Peyer's patch (tissue), 4 donors: ENCODE results near the gene PACRG. TPM values are rescaled to one million over a fixed set of nuclear protein-coding genes. Genes with fewer than 3 reads are reported as not detected.

Experiments used
- DNase-seq, 3 donors: peaks; one replicate each; pipeline ENCODE4 v3.0.0-alpha.2; 2017 to 2019
- H3K27ac ChIP-seq, 4 donors: fragments of 200-600 bp; sonication (generic); one replicate each; pipeline ENCODE4 v1.5.1; 2016 to 2019
- H3K27me3 ChIP-seq, 2 donors: fragments of 200-600 bp; sonication (generic); one replicate each; pipeline ENCODE4 v1.5.1; 2019
- H3K36me3 ChIP-seq, 3 donors: fragments of 200-600 bp; sonication (generic); one replicate each; pipeline ENCODE4 v1.5.1; 2016 to 2019
- H3K4me1 ChIP-seq, 4 donors: fragments of 200-600 bp; sonication (generic); one replicate each; pipeline ENCODE4 v1.5.1; 2016 to 2019
- H3K4me3 ChIP-seq, 4 donors: fragments of 200-600 bp; sonication (generic); 1 replicate in 3 of 4; 2 replicates in 1 of 4; pipeline ENCODE4 v1.5.1; 2016 to 2019; ENCODE audit warnings: mild to moderate bottlenecking in 1 of 4
- H3K9me3 ChIP-seq, 4 donors: fragments of 200-600 bp; sonication (generic); one replicate each; pipeline ENCODE4 v1.5.1; 2016 to 2019; ENCODE audit warnings: mild to moderate bottlenecking in 1 of 4
- POLR2A ChIP-seq, 2 donors: fragments of 450-650 bp; IDR thresholded peaks; one replicate each; pipeline ENCODE4 v1.5.1; 2017; ENCODE audit warnings: antibody characterized with exemption in 2 of 2, mild to moderate bottlenecking in 2 of 2, moderate library complexity in 2 of 2
- total RNA-seq, 4 donors: library from RNA; depleted of rRNA; stranded (reverse); fragments of >200 nt; gene quantifications; one replicate each; pipeline ENCODE4 v1.1.0, GENCODE V29; 2016
- TF ChIP-seq, protein P1 (sequence below), 6 experiments: fragments of 450-650 bp in 4 of 6; fragments of 200-600 bp in 2 of 6; sonication (generic) in 1 of 6; IDR thresholded peaks; one replicate each; pipeline ENCODE4 v1.5.1; 2017 to 2019; ENCODE audit warnings: antibody characterized with exemption in 6 of 6, mild to moderate bottlenecking in 3 of 6, moderate library complexity in 1 of 6

Gene PACRG
- total RNA-seq, 4 donors from 2014 or later = 0.76 to 2.5 TPM; not detected in 2

DNA sequence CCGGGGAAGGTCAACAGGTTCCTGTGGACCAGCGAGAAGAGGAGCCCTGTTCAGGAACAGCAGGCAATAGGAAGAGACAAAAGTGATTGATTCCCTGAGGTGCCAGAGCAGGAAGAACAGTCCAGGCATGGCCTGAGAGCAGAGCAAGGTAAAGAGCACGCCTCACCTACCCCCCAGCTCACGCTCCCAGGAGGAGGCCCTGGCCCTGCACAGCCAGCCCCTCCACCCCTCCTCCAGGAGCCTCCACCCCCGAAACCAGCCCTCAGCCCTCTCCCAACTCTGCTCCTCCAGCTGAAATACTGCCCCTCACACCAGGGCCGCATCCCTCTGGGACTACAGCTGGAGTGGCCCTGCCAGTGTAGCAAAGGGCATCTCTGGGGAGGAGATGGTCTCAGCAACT, 504.9 kb downstream of the PACRG start:
- TF ChIP-seq, protein P1, sequence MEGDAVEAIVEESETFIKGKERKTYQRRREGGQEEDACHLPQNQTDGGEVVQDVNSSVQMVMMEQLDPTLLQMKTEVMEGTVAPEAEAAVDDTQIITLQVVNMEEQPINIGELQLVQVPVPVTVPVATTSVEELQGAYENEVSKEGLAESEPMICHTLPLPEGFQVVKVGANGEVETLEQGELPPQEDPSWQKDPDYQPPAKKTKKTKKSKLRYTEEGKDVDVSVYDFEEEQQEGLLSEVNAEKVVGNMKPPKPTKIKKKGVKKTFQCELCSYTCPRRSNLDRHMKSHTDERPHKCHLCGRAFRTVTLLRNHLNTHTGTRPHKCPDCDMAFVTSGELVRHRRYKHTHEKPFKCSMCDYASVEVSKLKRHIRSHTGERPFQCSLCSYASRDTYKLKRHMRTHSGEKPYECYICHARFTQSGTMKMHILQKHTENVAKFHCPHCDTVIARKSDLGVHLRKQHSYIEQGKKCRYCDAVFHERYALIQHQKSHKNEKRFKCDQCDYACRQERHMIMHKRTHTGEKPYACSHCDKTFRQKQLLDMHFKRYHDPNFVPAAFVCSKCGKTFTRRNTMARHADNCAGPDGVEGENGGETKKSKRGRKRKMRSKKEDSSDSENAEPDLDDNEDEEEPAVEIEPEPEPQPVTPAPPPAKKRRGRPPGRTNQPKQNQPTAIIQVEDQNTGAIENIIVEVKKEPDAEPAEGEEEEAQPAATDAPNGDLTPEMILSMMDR (IDR thresholded peaks at IDR 0.05) = no peak
- no peak for TF ChIP-seq POLR2A (IDR thresholded peaks at IDR 0.05)
- Histone ChIP-seq H3K27ac (no peak overlapping the region), H3K36me3 (no peaks in the 10 kb centered on the region), H3K4me3 (no peak overlapping the region), H3K4me1 (no peaks in the 10 kb centered on the region), H3K9me3 (no peaks in the 10 kb centered on the region), H3K27me3 (no peaks in the 10 kb centered on the region)
- no peak for DNase-seq

DNA sequence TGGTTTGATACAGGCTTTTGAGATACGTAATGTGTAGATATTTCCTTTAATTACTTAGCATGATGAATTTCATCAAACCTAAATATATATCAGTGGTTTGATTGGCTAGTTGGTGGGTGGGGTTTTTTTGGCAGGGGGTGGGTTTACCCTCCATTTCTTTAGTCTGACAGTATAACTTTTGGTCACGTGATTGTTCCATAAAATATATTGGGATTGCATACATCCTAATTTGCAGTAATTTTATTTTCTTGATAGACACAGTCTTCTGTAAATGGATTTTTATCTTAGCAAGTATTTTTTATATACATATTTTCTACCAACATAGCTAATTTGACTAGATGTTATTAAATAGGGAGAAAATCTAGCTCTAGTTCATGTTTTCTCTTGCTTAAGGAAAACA, 509.3 kb downstream of the PACRG start:
- Histone ChIP-seq H3K27ac (no peak overlapping the region), H3K4me3 (no peak overlapping the region), H3K36me3 (no peaks in the 10 kb centered on the region), H3K4me1 (no peaks in the 10 kb centered on the region), H3K9me3 (no peaks in the 10 kb centered on the region), H3K27me3 (no peaks in the 10 kb centered on the region)
- TF ChIP-seq, protein P1 (IDR thresholded peaks at IDR 0.05) = no peak
- TF ChIP-seq POLR2A (IDR thresholded peaks at IDR 0.05) = no peak
- DNase-seq = no peak

DNA sequence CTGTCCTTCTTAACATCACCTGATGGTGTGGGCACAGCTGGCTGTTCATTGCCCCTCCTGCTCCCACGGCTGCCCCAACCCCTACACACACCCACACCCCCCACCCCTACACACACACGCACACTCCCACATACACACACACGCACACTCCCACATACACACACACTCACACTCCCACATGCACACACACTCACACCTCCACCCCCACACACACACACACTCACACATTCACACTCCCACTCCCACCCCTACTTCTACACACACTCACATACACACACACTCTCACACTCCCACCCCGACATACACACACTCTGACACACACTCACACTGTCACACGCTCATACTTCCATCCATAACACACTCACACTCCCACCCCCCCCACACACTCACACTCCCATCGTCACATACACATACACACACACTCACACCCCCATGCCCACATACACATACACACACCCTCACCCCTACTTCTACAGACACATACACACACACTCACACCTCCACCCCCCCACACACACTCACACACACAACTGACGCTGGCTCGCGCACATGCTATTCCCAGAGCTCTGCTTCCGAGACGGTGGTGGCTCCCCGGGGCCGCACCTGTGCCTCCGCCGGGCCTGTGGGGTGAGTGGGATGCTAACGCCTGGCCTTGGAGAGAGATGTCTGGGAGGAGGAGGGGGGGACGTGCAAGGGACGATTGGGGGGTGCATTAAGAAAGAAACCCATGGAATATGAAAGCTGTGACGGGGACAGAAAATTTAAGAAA, 512.0 kb downstream of the PACRG start:
- Histone ChIP-seq H3K27ac (no peak overlapping the region), H3K27me3 (no peaks in the 10 kb centered on the region), H3K4me3 (no peak overlapping the region), H3K36me3 (no peaks in the 10 kb centered on the region), H3K9me3 (no peaks in the 10 kb centered on the region), H3K4me1 (no peaks in the 10 kb centered on the region)
- no peak for TF ChIP-seq POLR2A (IDR thresholded peaks at IDR 0.05)
- TF ChIP-seq, protein P1 (IDR thresholded peaks at IDR 0.05) = no peak
- no peak for DNase-seq

DNA sequence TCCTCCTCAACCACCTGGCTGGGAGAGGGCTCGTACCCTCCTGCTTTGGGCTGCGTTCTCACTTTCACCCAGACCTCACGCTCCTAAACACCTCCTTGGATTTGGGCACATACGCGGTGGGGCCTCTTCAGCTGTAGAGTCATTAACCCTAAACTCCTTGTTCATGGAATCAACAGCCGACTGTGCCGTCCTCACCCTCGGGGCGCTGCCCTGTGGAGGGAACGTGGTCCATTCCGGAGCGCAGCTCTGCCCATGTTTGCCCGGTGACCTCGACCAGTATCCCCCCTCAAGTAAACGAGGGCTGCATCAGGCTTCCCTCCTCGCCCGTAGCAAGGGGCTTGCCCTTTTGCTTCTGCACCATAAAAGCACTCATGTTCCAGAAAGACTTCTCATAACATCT, 512.8 kb downstream of the PACRG start:
- no peak for DNase-seq

DNA sequence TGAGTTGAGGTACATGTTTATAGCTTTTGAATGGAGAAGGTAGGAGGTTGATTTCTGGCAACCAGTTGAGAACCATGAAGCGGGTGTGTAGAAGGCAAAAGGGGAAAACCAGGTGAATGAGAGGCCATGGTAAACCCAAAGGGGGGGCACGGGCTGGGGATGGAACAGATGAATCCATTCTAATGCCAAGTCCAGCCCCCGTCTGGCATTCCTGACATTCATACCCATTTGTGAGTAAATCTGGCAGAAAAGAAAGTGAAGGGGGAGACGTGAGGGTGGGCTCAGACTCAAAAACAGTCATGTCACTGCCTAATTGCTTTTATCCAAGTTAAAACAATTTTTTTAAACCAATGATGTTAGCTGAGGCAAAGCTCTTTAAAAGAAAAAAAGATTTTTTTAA, 513.9 kb downstream of the PACRG start:
- no peak for TF ChIP-seq POLR2A (IDR thresholded peaks at IDR 0.05)
- TF ChIP-seq, protein P1 (IDR thresholded peaks at IDR 0.05) = no peak

More for the DNA sequence above, 512.8 kb downstream of the PACRG start:
- H3K27me3 ChIP-seq = no peaks in the 10 kb centered on the region
- TF ChIP-seq, protein P1 (IDR thresholded peaks at IDR 0.05) = no peak
- TF ChIP-seq POLR2A (IDR thresholded peaks at IDR 0.05) = no peak
- H3K36me3 ChIP-seq = no peaks in the 10 kb centered on the region
- no peaks in the 10 kb centered on the region for H3K4me1 ChIP-seq
- H3K27ac ChIP-seq = no peak overlapping the region
- no peak overlapping the region for H3K4me3 ChIP-seq
- H3K9me3 ChIP-seq = no peaks in the 10 kb centered on the region

More for the DNA sequence above, 513.9 kb downstream of the PACRG start:
- Histone ChIP-seq H3K27me3 (no peaks in the 10 kb centered on the region), H3K9me3 (no peaks in the 10 kb centered on the region), H3K4me3 (no peak overlapping the region), H3K36me3 (no peaks in the 10 kb centered on the region), H3K4me1 (no peaks in the 10 kb centered on the region), H3K27ac (no peak overlapping the region)
- DNase-seq = no peak
